Activated T-cell treated with anti-CD3 and anti-CD28 coated beads for 1 hour (primary cell): ENCODE data around the gene CCDC180.
"Not testable (repeated sequence)": the region's sequence is repeated elsewhere in the genome, so short reads cannot be mapped to it uniquely, and the experiment has no call there.

Experiments used
- DNase-seq: peaks from one replicate; pipeline ENCODE4 v3.0.0-alpha.2; 2020; ENCODE audit warnings: low read depth

CCDC180 gene

GRCh38 chr9:97311798-97312500 lies 4.5 kb downstream of the CCDC180 start:
- DNase-seq = no peak

DNA sequence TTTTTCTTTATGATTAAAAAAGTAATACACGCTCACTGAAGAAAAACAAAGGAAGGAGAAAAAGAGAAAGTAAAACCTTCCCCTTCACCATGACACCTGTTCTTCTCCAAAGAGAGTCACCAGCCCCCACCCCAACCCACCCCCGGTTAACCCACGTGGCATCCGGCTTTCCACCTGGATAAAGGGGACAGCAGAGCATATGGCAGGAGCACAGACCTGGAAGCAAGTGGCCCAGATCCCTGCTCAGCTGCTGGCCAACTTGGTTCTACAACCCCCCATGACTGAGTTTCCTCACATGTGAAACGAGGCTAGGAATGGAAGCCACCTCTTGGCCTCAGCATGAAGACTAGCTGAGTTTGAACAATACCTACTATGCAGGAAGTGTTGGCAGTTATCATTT lies 5.1 kb downstream of the CCDC180 start:
- DNase-seq = no peak

GRCh38 chr9:97313243-97313642 lies 5.8 kb downstream of the CCDC180 start:
- no peak for DNase-seq

GRCh38 chr9:97313746-97314145 lies 6.3 kb downstream of the CCDC180 start:
- no peak for DNase-seq

DNA sequence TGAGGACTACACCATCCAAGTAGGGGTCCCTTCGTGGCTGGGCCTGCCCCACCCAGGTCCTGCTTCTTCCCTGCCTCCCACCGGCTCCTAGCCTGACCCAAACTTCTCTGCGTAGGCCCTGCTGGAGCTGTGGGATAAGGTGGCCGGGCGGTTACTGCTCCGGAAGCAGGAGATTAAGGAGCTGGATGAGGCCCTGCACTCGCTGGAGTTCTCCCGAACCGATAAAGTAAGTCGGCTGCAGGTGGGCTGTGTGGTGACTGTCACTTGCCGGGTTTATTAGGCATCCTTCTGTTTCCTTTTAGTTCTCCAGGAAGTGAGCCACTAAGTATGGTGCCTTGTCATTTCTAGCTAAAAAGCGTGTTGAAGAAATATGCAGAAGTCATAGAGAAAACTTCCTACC lies 7.0 kb downstream of the CCDC180 start:
- no peak for DNase-seq

GRCh38 chr9:97315550-97315949 lies 8.1 kb downstream of the CCDC180 start:
- DNase-seq = no peak

DNA sequence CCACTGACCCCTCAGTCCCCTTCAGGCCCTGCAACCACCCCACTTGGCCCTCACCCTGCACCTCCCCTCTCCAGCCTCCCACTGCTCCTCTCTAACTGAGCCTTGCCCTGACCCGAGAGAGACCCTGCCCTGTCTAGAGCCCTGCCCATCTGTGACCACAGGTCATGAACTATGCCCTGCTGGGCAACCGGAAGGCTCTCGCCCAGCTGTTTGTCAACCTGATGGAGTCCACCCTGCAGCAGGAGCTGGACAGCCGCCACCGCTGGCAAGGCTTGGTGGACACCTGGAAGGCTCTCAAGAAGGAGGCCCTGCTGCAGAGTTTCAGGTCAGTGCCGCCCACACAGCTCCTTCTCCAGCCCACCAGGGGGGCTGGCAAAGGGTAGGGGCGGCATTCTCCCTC lies 9.4 kb downstream of the CCDC180 start:
- DNase-seq = no peak

DNA sequence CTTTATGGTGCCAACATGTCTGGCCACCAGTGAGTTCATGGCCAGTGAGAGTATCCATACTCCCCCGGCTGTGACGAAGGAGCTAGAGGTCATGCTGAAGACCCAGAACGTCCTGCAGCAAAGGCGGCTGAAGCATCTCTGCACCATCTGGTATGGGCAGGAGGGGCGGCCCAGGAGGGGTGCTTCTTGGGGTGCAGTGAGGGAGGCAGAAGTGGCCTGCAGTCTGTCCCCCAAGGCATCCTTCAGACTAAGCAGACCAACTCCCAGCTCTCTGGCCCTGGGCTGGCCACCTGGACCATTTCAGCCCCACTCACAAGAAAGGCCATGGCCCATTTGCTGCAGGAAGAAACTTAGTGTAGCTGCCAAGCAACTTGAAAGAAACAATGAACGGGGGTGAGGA lies 11.0 kb downstream of the CCDC180 start:
- DNase-seq = no peak

GRCh38 chr9:97319395-97319794 lies 11.9 kb downstream of the CCDC180 start:
- no peak for DNase-seq

DNA sequence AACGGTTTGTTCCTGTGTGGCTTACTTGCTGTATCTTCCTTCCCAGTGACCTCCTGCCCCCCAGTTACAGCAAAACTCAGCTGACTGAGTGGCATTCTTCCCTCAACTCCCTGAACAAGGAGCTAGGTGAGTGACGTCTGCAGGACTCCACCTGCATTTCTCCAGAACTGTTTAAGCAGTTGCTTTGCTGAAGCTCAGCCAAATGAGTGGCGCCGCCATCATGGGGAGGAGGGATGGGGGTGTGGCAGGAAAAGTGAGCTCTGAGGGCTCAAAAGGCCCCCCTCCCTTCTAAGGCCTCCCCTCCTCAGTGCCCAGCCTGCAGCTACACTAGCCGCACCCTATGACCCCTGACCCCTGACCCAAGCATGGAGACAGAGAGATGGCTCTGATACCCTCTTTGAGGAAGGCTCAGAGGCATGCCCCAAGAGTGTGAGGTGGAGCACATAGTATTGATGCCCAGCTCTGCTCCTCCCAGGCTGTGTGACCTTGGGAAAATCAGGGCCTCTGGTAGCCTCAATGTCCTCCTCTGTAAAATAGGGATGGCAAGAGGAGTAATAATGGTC lies 12.7 kb downstream of the CCDC180 start:
- DNase-seq = no peak

- DNase-seq = no peak
Observed at GRCh38 chr9:97321251-97321650, 13.8 kb downstream of the CCDC180 start.

DNA sequence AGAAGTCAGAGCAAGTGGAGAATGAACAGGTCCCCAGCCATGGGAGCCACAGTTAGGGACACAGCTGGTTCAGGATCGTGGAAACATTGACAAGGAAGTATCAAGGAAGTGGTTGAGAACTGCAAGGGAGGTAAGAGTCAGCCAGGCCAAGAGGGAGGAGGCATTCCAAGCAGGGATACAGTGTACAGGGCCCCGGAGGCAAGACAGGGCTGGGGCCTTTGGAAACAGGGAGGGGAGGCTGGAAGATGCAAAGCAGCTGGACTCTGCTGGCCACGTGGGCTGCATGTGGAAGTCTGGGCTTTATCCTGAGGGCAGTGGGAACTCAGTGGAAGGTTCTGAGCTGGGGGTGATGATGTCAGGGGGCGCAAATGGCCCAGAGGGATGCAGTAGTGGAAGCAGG lies 14.2 kb downstream of the CCDC180 start:
- DNase-seq = no peak

- DNase-seq = no peak
Observed at GRCh38 chr9:97322105-97322504, 14.6 kb downstream of the CCDC180 start.

DNA sequence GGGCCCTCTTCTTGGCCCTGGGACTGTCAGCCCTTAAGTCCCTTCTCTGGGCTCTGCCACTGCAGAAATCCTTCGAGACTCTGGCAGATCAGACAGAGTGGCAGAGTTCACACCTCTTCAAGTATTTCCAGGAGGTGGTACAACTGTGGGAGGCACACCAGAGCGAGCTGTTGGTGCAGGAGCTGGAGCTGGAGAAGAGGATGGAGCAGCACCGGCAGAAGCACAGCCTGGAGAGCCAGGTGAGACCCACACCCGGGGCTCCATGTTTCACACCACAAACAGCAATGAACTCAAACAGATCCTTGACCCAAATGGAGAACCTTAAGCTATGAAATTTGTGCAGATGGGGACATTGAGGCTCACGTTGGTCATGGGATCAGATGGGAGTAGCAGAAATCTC lies 17.5 kb downstream of the CCDC180 start:
- DNase-seq = no peak

- DNase-seq = no peak
Observed at GRCh38 chr9:97327562-97327961, 20.1 kb downstream of the CCDC180 start.

DNA sequence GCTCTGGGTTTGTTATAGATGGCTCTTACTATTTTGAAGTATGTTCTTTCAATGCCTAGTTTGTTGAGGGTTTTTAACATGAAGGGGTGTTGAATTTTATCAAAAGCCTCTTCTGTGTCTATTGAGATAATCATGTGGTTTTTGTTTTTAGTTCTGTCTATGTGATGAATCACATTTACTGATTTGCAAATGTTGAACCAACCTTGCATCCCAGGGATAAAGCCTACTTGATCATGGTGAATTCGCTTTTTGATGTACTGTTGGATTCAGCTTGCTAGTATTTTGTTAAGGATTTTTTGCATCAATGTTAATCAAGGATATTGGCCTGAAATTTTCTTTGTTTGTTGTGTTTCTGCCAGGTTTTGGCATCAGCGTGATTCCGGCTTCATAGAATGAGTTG lies 25.5 kb downstream of the CCDC180 start:
- DNase-seq = no peak

- not testable (repeated sequence) for DNase-seq
Observed at GRCh38 chr9:97335622-97336021, 28.2 kb downstream of the CCDC180 start.

DNA sequence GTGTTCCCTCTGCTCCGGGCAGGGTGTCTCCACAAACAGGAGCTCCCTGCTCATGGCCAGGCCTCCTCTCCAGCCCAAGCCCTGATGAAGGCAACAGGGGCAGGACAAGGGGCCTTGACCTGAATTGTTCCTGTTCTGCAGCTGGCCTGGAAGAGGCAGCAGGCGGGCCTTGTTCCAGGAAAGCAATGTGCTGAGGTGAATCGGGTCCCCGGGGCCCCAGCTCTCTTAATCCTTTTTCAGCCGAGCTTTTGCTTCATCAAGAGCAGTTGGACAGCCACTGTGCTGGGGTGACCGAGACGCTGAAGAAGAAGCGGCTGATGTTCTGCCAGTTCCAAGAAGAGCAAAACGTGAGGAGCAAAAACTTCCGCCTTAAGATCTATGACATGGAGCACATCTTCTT lies 41.4 kb downstream of the CCDC180 start:
- no peak for DNase-seq

- DNase-seq = no peak
Observed at GRCh38 chr9:97349400-97349799, 41.9 kb downstream of the CCDC180 start.

DNA sequence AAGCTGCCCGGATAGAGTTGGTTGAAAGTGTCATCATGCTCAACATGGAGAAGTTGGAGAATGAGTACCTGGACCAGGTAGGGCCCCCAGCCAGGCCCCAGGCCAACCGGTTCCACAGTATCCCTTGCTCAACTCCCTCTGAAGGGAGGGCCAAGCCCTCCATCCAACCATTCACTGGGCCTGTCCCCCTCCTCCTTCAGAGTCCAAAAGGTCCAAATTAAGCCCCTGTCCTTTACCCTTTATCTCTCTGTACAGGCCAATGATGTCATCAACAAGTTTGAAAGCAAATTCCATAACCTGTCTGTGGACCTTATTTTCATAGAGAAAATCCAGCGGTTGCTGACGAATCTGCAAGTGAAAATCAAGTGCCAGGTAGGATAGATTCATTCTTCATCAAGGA lies 47.2 kb downstream of the CCDC180 start:
- DNase-seq = no peak

DNA sequence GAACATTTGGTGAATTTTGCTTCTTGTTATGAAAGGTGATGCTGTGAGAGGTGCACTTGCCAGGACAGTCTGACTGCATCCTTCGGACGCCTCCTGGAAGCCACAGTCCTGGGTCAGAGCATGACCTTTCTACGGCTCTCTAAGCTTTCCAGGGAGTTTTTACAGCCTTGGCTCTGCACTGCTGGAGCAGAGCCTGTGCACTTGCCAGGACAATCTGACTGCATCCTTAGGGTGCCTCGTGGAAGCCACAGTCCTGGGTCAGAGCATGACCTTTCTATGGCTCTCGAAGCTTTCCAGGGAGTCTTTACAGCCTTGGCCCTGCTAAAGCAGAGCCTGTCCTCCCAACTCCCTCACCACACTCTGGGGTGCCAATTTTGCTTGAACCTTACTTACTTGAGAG lies 49.6 kb downstream of the CCDC180 start:
- DNase-seq = no peak
